ENCODE results near the gene LGR6. TPM values are rescaled to one million over a fixed set of nuclear protein-coding genes. Genes with fewer than 3 reads are reported as not detected.

Gene LGR6
- total and polyA plus RNA-seq, 10 of the 15 experiments (the other 5 are each of a cell fraction or from before 2014, with no cell fraction given), result not detected

DNA sequence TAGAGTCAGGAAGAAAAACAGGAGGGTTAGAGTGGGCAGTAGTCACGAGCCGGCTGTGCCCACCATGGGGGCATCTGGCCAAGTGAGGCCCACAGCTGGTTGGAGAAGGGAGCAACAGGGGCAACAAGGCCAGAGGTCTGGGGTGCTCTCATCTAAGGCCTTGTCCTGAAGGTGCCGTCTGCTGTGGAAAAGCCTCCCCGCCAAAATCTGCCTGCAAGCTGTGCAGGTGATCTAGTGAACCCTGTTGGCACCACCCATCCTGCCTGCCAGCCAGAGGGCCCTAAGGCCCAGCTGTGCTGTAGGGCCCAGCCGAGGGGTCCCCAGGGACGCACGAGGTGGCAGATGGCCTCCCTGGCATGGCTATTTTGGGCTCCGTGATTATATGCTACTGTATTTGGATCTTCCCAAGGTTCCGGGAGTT is 51.3 kb downstream of the LGR6 start:
- H3K9me3 ChIP-seq (replicated peaks; ENCODE audit: control insufficient read depth, insufficient read depth, low read length), result no peaks in the 10 kb centered on the region
- no peak overlapping the region for H2AFZ ChIP-seq (ENCODE audit: control insufficient read depth, low read depth, low read length)
- BruUV-seq (replicated peaks), result no TSS peak
- H3K4me1 ChIP-seq (ENCODE audit: control insufficient read depth, insufficient read depth, low read length), result no peaks in the 10 kb centered on the region
- H3K4me2 ChIP-seq (ENCODE audit: control insufficient read depth, insufficient read depth), result no peak overlapping the region
- ChIA-PET POLR2A (no interaction called here), CTCF (interaction anchor here (1.3 kb wide), 1 partner anchor 51 kb away, joined by 5 read pairs; the partner anchor contains the start of gene LGR6), RAD21 (ENCODE audit: unreplicated experiment) (no interaction called here), SMC1A (ENCODE audit: uncharacterized antibody, unreplicated experiment) (no interaction called here)
- DNase-seq (ENCODE audit: low read depth, low spot score) (no peak), FAIRE-seq (no peak), ATAC-seq (no peak)
- no peaks in the 10 kb centered on the region for H4K20me1 ChIP-seq (ENCODE audit: control insufficient read depth, insufficient read depth)
- no peak overlapping the region for H3K9ac ChIP-seq (ENCODE audit: control insufficient read depth, insufficient read depth, low read length)
- intact Hi-C loops (cut with micrococcal nuclease; ENCODE audit: unreplicated experiment) (no loop called here), in situ Hi-C loops (cut with MboI) (no loop called here)
- no peak overlapping the region for H3K27ac ChIP-seq (ENCODE audit: control insufficient read depth, insufficient read depth)
- H3K79me2 ChIP-seq (ENCODE audit: control insufficient read depth, insufficient read depth, low read length), result no peaks in the 10 kb centered on the region
- H3K36me3 ChIP-seq (ENCODE audit: control insufficient read depth in 2 of 2, insufficient read depth in 2 of 2, low read length in 1 of 2), result no peaks in the 10 kb centered on the region
- peaks cover 0 to 2% of the 10 kb centered on the region in 2 experiments; a peak in 2 of 4 replicates for H3K27me3 ChIP-seq (replicated peaks in 1 of 2; ENCODE audit: control insufficient read depth in 2 of 2, insufficient read depth in 2 of 2, low read length in 1 of 2)
- 4% methylated on average over 8 of the region's 9 CpGs for WGBS (ENCODE audit: insufficient coverage, insufficient replicate concordance, low lambda C conversion rate, missing lambda C conversion rate)
- no peak overlapping the region for H3K4me3 ChIP-seq
- TF ChIP-seq IRF5 (IDR thresholded peaks at IDR 0.05; ENCODE audit: borderline replicate concordance) (no peak), ZNF217 (IDR thresholded peaks at IDR 0.05) (no peak), ZNF622 (IDR thresholded peaks at IDR 0.05) (no peak), CHD1 (IDR thresholded peaks at IDR 0.05; ENCODE audit: low read depth, low read length) (no peak), ZZZ3 (IDR thresholded peaks at IDR 0.05; ENCODE audit: control insufficient read depth, insufficient read length, low read depth) (no peak), BCL3 (IDR thresholded peaks at IDR 0.05; ENCODE audit: borderline replicate concordance, insufficient read depth, low read depth, low read length, poor library complexity, severe bottlenecking) (no peak), TCF3 (IDR thresholded peaks at IDR 0.05; ENCODE audit: borderline replicate concordance, insufficient read depth, low read depth, low read length) (no peak), JUNB (IDR thresholded peaks at IDR 0.05) (no peak), NFYA (IDR thresholded peaks at IDR 0.05; ENCODE audit: borderline replicate concordance, low read depth, low read length) (no peak)
- TF ChIP-seq, protein P1, sequence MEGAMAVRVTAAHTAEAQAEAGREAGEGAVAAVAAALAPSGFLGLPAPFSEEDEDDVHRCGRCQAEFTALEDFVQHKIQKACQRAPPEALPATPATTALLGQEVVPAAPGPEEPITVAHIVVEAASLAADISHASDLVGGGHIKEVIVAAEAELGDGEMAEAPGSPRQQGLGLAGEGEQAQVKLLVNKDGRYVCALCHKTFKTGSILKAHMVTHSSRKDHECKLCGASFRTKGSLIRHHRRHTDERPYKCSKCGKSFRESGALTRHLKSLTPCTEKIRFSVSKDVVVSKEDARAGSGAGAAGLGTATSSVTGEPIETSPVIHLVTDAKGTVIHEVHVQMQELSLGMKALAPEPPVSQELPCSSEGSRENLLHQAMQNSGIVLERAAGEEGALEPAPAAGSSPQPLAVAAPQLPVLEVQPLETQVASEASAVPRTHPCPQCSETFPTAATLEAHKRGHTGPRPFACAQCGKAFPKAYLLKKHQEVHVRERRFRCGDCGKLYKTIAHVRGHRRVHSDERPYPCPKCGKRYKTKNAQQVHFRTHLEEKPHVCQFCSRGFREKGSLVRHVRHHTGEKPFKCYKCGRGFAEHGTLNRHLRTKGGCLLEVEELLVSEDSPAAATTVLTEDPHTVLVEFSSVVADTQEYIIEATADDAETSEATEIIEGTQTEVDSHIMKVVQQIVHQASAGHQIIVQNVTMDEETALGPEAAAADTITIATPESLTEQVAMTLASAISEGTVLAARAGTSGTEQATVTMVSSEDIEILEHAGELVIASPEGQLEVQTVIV (IDR thresholded peaks at IDR 0.05; ENCODE audit: borderline replicate concordance, partially characterized antibody), result no peak
- TF ChIP-seq, protein P2, sequence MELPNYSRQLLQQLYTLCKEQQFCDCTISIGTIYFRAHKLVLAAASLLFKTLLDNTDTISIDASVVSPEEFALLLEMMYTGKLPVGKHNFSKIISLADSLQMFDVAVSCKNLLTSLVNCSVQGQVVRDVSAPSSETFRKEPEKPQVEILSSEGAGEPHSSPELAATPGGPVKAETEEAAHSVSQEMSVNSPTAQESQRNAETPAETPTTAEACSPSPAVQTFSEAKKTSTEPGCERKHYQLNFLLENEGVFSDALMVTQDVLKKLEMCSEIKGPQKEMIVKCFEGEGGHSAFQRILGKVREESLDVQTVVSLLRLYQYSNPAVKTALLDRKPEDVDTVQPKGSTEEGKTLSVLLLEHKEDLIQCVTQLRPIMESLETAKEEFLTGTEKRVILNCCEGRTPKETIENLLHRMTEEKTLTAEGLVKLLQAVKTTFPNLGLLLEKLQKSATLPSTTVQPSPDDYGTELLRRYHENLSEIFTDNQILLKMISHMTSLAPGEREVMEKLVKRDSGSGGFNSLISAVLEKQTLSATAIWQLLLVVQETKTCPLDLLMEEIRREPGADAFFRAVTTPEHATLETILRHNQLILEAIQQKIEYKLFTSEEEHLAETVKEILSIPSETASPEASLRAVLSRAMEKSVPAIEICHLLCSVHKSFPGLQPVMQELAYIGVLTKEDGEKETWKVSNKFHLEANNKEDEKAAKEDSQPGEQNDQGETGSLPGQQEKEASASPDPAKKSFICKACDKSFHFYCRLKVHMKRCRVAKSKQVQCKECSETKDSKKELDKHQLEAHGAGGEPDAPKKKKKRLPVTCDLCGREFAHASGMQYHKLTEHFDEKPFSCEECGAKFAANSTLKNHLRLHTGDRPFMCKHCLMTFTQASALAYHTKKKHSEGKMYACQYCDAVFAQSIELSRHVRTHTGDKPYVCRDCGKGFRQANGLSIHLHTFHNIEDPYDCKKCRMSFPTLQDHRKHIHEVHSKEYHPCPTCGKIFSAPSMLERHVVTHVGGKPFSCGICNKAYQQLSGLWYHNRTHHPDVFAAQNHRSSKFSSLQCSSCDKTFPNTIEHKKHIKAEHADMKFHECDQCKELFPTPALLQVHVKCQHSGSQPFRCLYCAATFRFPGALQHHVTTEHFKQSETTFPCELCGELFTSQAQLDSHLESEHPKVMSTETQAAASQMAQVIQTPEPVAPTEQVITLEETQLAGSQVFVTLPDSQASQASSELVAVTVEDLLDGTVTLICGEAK (IDR thresholded peaks at IDR 0.05; ENCODE audit: borderline replicate concordance), result no peak
